Measurements from ENCODE around the gene ACLY.

The ACLY gene

DNA sequence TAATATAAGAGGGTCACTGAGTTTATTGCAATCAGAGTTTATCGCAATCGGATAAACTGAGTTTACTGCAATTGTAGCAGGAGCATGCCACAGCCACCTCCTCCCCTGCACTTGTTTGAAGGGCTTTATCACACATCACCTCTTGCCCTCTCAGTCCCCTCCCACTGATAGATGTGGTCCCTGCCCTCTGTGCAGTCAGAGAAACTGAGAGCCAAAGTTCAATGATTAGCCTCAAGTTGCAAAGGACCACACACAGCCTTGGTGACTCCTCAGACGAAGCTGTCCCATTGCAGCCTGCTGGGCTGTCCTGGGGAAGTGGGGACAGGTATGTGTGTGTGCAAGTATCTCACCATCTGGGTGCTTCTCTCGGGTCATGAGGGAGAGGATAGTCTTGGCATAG lies 13.6 kb downstream of the ACLY start:
- TF ChIP-seq, protein P1, sequence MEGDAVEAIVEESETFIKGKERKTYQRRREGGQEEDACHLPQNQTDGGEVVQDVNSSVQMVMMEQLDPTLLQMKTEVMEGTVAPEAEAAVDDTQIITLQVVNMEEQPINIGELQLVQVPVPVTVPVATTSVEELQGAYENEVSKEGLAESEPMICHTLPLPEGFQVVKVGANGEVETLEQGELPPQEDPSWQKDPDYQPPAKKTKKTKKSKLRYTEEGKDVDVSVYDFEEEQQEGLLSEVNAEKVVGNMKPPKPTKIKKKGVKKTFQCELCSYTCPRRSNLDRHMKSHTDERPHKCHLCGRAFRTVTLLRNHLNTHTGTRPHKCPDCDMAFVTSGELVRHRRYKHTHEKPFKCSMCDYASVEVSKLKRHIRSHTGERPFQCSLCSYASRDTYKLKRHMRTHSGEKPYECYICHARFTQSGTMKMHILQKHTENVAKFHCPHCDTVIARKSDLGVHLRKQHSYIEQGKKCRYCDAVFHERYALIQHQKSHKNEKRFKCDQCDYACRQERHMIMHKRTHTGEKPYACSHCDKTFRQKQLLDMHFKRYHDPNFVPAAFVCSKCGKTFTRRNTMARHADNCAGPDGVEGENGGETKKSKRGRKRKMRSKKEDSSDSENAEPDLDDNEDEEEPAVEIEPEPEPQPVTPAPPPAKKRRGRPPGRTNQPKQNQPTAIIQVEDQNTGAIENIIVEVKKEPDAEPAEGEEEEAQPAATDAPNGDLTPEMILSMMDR (IDR thresholded peaks at IDR 0.05; ENCODE audit: borderline replicate concordance, control extremely low read depth, extremely low read depth, insufficient read depth, missing control alignments): no peak
- in situ Hi-C loops (cut with MboI; ENCODE audit: low sequenced_read_pairs, unreplicated experiment): no loop called here
- no peak for DNase-seq (ENCODE audit: low spot score)

- in situ Hi-C loops (cut with MboI; ENCODE audit: low sequenced_read_pairs, unreplicated experiment): no loop called here
- TF ChIP-seq, protein P1 (IDR thresholded peaks at IDR 0.05; ENCODE audit: borderline replicate concordance, control extremely low read depth, extremely low read depth, insufficient read depth, missing control alignments): no peak
- DNase-seq (ENCODE audit: low spot score): no peak
Measured at GRCh38 chr17:41904242-41904841, 14.4 kb downstream of the ACLY start.

DNA sequence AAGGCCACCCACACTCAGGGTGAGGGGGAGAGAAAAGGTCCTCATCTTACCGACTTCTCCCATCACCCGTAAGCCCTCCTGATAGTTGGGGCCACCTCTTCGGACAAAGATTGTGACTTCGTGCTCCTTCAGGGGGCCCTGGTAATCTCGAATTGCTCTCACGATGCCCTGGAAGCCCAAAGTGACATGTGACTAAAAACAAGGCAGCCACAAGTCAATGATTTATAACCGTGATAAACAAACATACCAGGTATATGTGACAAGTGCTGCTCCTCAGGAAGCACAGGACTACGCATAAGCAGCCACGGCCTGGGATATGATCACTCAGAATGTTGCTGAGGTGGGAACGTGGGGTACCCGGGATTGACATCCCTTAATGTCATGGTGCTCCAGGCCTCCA lies 17.1 kb downstream of the ACLY start:
- TF ChIP-seq, protein P1 (IDR thresholded peaks at IDR 0.05; ENCODE audit: borderline replicate concordance, control extremely low read depth, extremely low read depth, insufficient read depth, missing control alignments): no peak
- DNase-seq (ENCODE audit: low spot score): no peak
- in situ Hi-C loops (cut with MboI; ENCODE audit: low sequenced_read_pairs, unreplicated experiment): no loop called here

DNA sequence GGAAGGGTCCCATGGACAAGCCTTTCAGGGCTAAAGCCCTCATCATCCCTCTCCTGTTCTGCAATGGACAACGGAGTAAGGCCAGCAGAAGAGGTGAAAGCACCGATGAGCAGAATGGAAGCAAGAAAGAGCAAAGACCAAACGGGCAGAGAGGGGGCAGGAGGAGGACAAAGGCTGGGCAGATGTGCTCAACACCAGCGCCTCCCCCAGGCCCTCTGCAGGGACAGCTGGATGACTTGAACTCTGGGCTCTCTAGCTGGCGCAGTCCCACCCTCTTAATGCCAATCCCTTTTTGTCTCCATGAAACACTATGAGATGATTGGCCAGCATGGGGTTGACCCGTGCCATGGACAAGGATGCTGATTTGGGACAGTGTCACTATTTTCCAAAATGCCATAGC lies 22.0 kb downstream of the ACLY start:
- no peak for DNase-seq (ENCODE audit: low spot score)
- in situ Hi-C loops (cut with MboI; ENCODE audit: low sequenced_read_pairs, unreplicated experiment): no loop called here
- TF ChIP-seq, protein P1 (IDR thresholded peaks at IDR 0.05; ENCODE audit: borderline replicate concordance, control extremely low read depth, extremely low read depth, insufficient read depth, missing control alignments): no peak

DNA sequence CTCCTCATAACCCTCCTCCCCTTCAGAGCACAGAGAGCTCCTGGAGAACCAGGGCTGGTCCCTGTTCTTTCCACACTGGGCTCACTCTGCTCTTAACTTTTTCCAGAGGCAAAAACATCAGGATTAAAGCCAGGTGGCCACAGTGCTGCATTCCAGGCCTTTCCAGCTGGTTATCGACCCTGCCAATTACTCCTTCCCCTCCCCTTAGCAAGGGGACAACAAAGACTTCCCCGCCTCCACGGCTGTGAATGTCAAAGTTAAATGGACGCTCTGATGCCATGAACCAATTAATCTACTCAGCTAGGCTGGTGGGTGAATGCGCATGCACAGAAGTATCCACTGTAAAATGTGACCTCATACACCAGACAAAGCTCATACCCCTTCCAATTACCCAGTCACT lies 23.1 kb downstream of the ACLY start:
- no peak for DNase-seq (ENCODE audit: low spot score)
- TF ChIP-seq, protein P1 (IDR thresholded peaks at IDR 0.05; ENCODE audit: borderline replicate concordance, control extremely low read depth, extremely low read depth, insufficient read depth, missing control alignments): no peak
- in situ Hi-C loops (cut with MboI; ENCODE audit: low sequenced_read_pairs, unreplicated experiment): no loop called here

DNA sequence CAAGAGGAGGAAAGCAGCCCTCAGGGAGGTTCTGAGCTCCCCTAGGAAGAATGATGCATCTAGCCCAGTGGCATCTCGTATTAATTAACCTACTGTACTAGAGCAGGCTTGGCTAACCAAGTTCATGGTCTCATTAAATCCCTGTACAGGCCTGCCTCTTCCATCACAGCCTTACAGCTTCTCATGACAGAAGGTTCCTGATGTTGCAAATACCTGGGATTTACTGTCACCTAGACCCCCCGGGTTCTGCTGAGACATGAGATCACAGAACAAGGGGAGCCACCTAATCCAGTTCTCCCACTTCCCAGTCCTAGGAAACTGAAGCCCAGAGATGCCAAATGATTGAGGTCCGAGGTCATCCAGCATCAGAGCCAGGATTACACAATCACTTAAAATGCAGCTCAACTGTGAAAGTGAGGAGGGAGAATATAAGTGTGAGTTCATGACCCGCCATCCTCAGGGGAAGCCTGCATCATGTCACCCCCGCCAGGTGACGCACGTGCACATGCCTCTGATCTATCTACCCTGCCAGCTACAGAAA lies 23.9 kb downstream of the ACLY start:
- in situ Hi-C loops (cut with MboI; ENCODE audit: low sequenced_read_pairs, unreplicated experiment): no loop called here
- no peak for DNase-seq (ENCODE audit: low spot score)
- TF ChIP-seq, protein P1 (IDR thresholded peaks at IDR 0.05; ENCODE audit: borderline replicate concordance, control extremely low read depth, extremely low read depth, insufficient read depth, missing control alignments): no peak
